ENCODE results near the gene SSBP3. TPM values are rescaled to one million over a fixed set of nuclear protein-coding genes. Genes with fewer than 3 reads are reported as not detected.

The SSBP3 gene
- total RNA-seq, 2 donors from 2014 or later, result 7.9 to 23.1 TPM

DNA sequence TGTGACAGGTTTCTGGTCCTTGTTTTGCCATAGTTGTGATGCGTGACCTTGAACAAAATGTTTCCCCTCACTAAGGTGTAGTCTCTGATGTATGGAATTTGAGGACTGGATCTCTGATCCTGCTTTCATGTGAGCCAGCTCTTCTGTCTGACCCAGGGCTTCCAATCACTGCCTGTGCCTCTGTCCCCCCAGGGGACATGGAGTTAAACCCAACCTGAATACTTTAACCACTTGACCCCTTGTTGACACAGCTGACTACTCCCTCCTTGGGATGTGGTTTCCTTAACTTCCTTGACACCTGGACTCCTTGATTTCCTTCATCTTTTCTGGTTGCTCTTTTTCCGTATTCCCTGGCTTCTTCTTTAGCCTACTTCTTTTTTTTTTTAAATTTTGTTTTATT lies 36.0 kb upstream of the SSBP3 start:
- ATAC-seq (no peak), DNase-seq (no peak)
- H3K4me1 ChIP-seq, result no peaks in the 10 kb centered on the region
- 88 to 96% methylated on average over 2 of the region's 2 CpGs for WGBS, 2 donors
- no peaks in the 10 kb centered on the region for H3K27me3 ChIP-seq
- H3K36me3 ChIP-seq (replicated peaks in 1 of 2; ENCODE audit: insufficient read depth in 1 of 2, low read depth in 2 of 2), result no peaks in the 10 kb centered on the region
- intact Hi-C loops (cut with DNase I), result no loop called here
- no peak overlapping the region for H3K27ac ChIP-seq
- H3K9me3 ChIP-seq, result no peaks in the 10 kb centered on the region
- TF ChIP-seq POLR2A (IDR thresholded peaks at IDR 0.05), result no peak
- TF ChIP-seq, protein P1, sequence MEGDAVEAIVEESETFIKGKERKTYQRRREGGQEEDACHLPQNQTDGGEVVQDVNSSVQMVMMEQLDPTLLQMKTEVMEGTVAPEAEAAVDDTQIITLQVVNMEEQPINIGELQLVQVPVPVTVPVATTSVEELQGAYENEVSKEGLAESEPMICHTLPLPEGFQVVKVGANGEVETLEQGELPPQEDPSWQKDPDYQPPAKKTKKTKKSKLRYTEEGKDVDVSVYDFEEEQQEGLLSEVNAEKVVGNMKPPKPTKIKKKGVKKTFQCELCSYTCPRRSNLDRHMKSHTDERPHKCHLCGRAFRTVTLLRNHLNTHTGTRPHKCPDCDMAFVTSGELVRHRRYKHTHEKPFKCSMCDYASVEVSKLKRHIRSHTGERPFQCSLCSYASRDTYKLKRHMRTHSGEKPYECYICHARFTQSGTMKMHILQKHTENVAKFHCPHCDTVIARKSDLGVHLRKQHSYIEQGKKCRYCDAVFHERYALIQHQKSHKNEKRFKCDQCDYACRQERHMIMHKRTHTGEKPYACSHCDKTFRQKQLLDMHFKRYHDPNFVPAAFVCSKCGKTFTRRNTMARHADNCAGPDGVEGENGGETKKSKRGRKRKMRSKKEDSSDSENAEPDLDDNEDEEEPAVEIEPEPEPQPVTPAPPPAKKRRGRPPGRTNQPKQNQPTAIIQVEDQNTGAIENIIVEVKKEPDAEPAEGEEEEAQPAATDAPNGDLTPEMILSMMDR (IDR thresholded peaks at IDR 0.05), result no peak
- no peak overlapping the region for H3K4me3 ChIP-seq

DNA sequence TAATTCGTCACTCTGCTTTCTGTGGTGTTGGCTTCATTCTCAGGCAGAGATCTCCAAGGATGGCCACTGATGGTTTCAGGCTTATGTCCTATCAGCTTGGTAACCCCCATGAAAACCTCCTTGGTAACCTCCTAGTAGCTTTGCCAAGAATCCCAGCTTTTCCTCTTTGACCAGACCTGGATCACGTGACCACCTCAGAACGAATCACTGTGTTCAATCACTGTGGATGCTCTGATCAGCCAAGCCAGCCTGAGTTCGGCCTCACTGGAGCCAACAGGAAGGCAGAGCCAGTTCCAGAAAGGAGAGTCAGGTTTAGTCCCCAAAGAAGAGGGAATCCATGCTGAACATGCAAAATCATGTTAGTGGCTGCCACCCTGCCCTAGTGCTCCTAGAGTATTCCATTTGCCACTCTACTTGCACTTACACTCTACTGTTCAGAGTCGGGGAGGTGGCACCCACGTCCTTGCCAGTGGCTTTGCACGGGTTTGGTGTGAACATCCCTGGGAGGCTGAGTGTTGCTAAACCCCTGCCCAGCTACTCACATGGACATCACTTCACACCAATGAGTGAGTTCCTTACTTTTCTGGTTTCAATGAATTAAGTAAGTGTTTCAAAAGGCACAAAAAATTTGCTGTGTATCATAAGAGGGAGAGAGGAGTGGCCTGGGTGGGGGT lies 33.5 kb upstream of the SSBP3 start:
- Histone ChIP-seq H3K4me3 (no peak overlapping the region), H3K36me3 (replicated peaks in 1 of 2; ENCODE audit: insufficient read depth in 1 of 2, low read depth in 2 of 2) (no peaks in the 10 kb centered on the region), H3K4me1 (no peaks in the 10 kb centered on the region), H3K27me3 (no peaks in the 10 kb centered on the region), H3K27ac (no peak overlapping the region), H3K9me3 (no peaks in the 10 kb centered on the region)
- TF ChIP-seq, protein P1 (IDR thresholded peaks at IDR 0.05), result no peak
- TF ChIP-seq POLR2A (IDR thresholded peaks at IDR 0.05), result no peak
- ATAC-seq (no peak), DNase-seq (no peak)
- intact Hi-C loops (cut with DNase I), result no loop called here
- 62 to 73% methylated on average over 7 of the region's 7 CpGs for WGBS, 2 donors

DNA sequence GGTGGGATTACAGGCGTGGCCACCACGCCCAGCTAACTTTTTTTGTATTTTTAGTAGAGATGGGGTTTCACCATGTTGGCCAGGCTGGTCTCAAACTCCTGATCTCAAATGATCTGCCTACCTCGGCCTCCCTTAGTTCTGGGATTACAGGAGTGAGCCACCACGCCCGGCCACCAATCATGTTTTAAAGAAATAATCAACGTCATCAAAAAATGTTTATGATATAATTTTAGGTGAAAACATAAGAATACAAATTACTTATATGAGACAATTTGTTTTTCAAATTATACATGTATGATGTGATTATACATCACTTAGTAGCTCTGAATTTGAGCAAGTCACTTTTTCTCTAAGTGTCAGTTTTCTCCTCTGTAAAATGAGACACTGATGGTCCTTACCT lies 31.6 kb upstream of the SSBP3 start:
- Histone ChIP-seq H3K4me3 (no peak overlapping the region), H3K9me3 (no peaks in the 10 kb centered on the region), H3K36me3 (replicated peaks in 1 of 2; ENCODE audit: insufficient read depth in 1 of 2, low read depth in 2 of 2) (no peaks in the 10 kb centered on the region), H3K27me3 (no peaks in the 10 kb centered on the region), H3K4me1 (no peaks in the 10 kb centered on the region), H3K27ac (no peak overlapping the region)
- DNase-seq, result no peak
- intact Hi-C loops (cut with DNase I), result no loop called here
- no peak for ATAC-seq
- TF ChIP-seq POLR2A (IDR thresholded peaks at IDR 0.05), result no peak
- TF ChIP-seq, protein P1 (IDR thresholded peaks at IDR 0.05), result no peak
- WGBS, 2 donors, result 86 to 89% methylated on average over 6 of the region's 6 CpGs

DNA sequence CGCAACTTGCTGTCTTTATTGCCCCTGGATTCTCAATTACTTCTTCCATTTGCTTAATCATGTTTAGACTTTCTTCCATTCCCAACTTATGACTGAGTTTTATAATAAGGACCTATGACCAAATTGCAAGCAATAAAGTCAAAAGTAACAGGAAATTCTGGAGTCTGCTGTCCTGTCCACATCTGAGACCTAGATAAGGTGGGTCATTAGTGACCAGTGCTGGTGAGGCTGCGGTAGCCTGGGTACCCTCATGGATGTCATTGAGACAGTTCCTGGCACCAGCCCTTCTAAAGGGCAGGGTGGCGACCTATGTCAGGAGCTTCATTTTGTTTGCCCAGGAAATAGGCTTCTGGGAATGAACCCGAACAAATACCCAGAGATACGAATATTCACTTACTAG lies 30.6 kb upstream of the SSBP3 start:
- intact Hi-C loops (cut with DNase I), result no loop called here
- Histone ChIP-seq H3K27ac (no peak overlapping the region), H3K36me3 (replicated peaks in 1 of 2; ENCODE audit: insufficient read depth in 1 of 2, low read depth in 2 of 2) (no peaks in the 10 kb centered on the region), H3K9me3 (no peaks in the 10 kb centered on the region), H3K4me1 (no peaks in the 10 kb centered on the region), H3K4me3 (no peak overlapping the region), H3K27me3 (no peaks in the 10 kb centered on the region)
- DNase-seq (no peak), ATAC-seq (no peak)
- 67 to 89% methylated on average over 4 to 5 of the region's 5 CpGs for WGBS, 2 donors
- no peak for TF ChIP-seq POLR2A (IDR thresholded peaks at IDR 0.05)
- TF ChIP-seq, protein P1 (IDR thresholded peaks at IDR 0.05), result no peak

DNA sequence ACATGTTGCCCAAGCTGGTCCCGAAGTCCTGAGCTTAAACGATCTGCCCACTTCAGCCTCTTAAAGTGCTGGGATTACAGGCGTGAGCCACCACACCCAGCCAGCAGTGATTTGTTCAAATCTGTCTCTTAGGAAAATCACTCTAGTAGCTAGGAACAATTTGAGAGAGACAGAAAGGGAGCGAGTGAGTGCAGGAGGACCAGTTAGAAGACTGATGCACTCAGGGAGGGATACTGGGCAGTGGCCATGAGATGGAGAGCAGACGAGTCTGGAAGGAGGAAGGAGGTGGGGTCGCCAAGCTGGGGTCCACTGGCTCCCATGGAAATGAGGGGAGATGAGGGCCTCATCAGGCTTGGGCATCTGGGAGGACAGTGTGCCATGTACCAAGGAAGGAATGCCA lies 23.6 kb upstream of the SSBP3 start:
- WGBS, 2 donors, result 74 to 82% methylated on average over 6 of the region's 6 CpGs
- H3K27ac ChIP-seq, result no peak overlapping the region
- no peak overlapping the region for H3K4me3 ChIP-seq
- intact Hi-C loops (cut with DNase I), result no loop called here
- no peaks in the 10 kb centered on the region for H3K4me1 ChIP-seq
- no peaks in the 10 kb centered on the region for H3K27me3 ChIP-seq
- ATAC-seq (no peak), DNase-seq (no peak)
- TF ChIP-seq POLR2A (IDR thresholded peaks at IDR 0.05), result no peak
- TF ChIP-seq, protein P1 (IDR thresholded peaks at IDR 0.05), result no peak
- H3K9me3 ChIP-seq, result no peaks in the 10 kb centered on the region
- no peaks in the 10 kb centered on the region for H3K36me3 ChIP-seq (replicated peaks in 1 of 2; ENCODE audit: insufficient read depth in 1 of 2, low read depth in 2 of 2)

Measured in body of pancreas (tissue), 4 donors.